SKM-1 (cell line): ENCODE data around the gene HTR1B.

Experiments used
- DNase-seq: peaks from one replicate; lab custom pipeline; 2025; ENCODE audit not compliant: unreplicated experiment; lab: John Stamatoyannopoulos, UW

HTR1B gene

GRCh38 chr6:77463308-77463860, at the start of gene HTR1B:
Gene HTR1B, minus strand, starts transcription at chr6:77463491. Its CDS starts 88 bp downstream, at chr6:77463403.
- DNase-seq = peak; percentile 77

GRCh38 chr6:77512554-77512953, 49.3 kb upstream of the HTR1B start:
- no peak for DNase-seq

GRCh38 chr6:77511860-77512259, 48.6 kb upstream of the HTR1B start:
- DNase-seq = no peak

- DNase-seq = no peak
These were observed 39.7 kb upstream of the HTR1B start for GRCh38 chr6:77502981-77503380.

- no peak for DNase-seq
These were observed 29.2 kb upstream of the HTR1B start for GRCh38 chr6:77492530-77492929.

- peak; percentile 31 for DNase-seq
These were observed 24.6 kb upstream of the HTR1B start for GRCh38 chr6:77487808-77488425.

GRCh38 chr6:77482981-77483380, 19.7 kb upstream of the HTR1B start:
- DNase-seq = no peak

- no peak for DNase-seq
These were observed 11.7 kb upstream of the HTR1B start for GRCh38 chr6:77474973-77475372.

GRCh38 chr6:77474286-77474956, 11.1 kb upstream of the HTR1B start:
- DNase-seq = no peak

GRCh38 chr6:77470983-77471382, 7.7 kb upstream of the HTR1B start:
- no peak for DNase-seq

GRCh38 chr6:77468939-77469338, 5.6 kb upstream of the HTR1B start:
- DNase-seq = no peak

- DNase-seq = peak; percentile 55
These were observed 3.5 kb upstream of the HTR1B start for GRCh38 chr6:77466451-77467437.

GRCh38 chr6:77466055-77466450, 2.8 kb upstream of the HTR1B start:
- DNase-seq = peak; percentile 55

GRCh38 chr6:77464495-77464867, 1.2 kb upstream of the HTR1B start:
- DNase-seq = no peak

GRCh38 chr6:77463861-77464494, 687 bp upstream of the HTR1B start:
- no peak for DNase-seq

GRCh38 chr6:77462359-77463307, 658 bp downstream of the HTR1B start:
- peak; percentile 46 for DNase-seq

GRCh38 chr6:77461796-77462195, 1.5 kb downstream of the HTR1B start:
- peak; percentile 28 for DNase-seq

- DNase-seq = no peak
These were observed 4.9 kb downstream of the HTR1B start for GRCh38 chr6:77458421-77458820.

GRCh38 chr6:77457720-77458349, 5.5 kb downstream of the HTR1B start:
- DNase-seq = peak; percentile 58
